Fibroblast of lung (primary cell): ENCODE results near the gene TBCK. TPM values are rescaled to one million over a fixed set of nuclear protein-coding genes. Genes with fewer than 3 reads are reported as not detected.

ENCODE experiments used
- DNase-seq, 2 donors: peaks; one replicate each; pipeline versions ENCODE4 v3.0.0 to v3.0.0-alpha.2; 2010; ENCODE audit warnings: low read depth in 2 of 2
- H2AFZ ChIP-seq: 2 replicates; pipeline ENCODE4 v1.5.1; 2012; ENCODE audit warnings: low read length, control low read depth, inconsistent platforms
- H3K27ac ChIP-seq: 2 replicates; pipeline ENCODE4 v1.5.1; 2011; ENCODE audit warnings: low read length, control low read depth; ENCODE audit not compliant: insufficient read depth
- H3K27me3 ChIP-seq: 2 replicates; pipeline ENCODE4 v1.5.1; 2011; ENCODE audit warnings: mild to moderate bottlenecking, low read length; ENCODE audit not compliant: control insufficient read depth, insufficient read depth
- H3K36me3 ChIP-seq: 2 replicates; pipeline ENCODE4 v1.5.1; 2011; ENCODE audit warnings: low read length; ENCODE audit not compliant: control insufficient read depth, insufficient read depth
- H3K4me1 ChIP-seq: 2 replicates; pipeline ENCODE4 v1.5.1; 2011; ENCODE audit warnings: low read length; ENCODE audit not compliant: control insufficient read depth, insufficient read depth; ENCODE audit errors: extremely low read depth
- H3K4me2 ChIP-seq: 2 replicates; pipeline ENCODE4 v1.5.1; 2011; ENCODE audit warnings: low read length, control low read depth; ENCODE audit not compliant: insufficient read depth; ENCODE audit errors: extremely low read depth
- H3K4me3 ChIP-seq, 4 experiments: fragments of 200-600 bp in 1 of 4; sonication (generic) in 1 of 4; replicated peaks in 1 of 4; 2 replicates each; pipeline ENCODE4 v1.5.1; 2011 to 2016; ENCODE audit warnings: low read length in 4 of 4, low read depth in 3 of 4, mild to moderate bottlenecking in 3 of 4, control low read depth in 2 of 4, inconsistent platforms in 1 of 4, mixed read lengths in 1 of 4; ENCODE audit not compliant: insufficient read depth in 1 of 4; ENCODE audit errors: control extremely low read depth in 1 of 4
- H3K79me2 ChIP-seq: 2 replicates; pipeline ENCODE4 v1.5.1; 2012; ENCODE audit warnings: mild to moderate bottlenecking, low read length, inconsistent platforms; ENCODE audit not compliant: control insufficient read depth, insufficient read depth
- H3K9ac ChIP-seq: 2 replicates; pipeline ENCODE4 v1.5.1; 2011; ENCODE audit warnings: mild to moderate bottlenecking, low read length, control low read depth; ENCODE audit not compliant: insufficient read depth
- H3K9me3 ChIP-seq: 2 replicates; pipeline ENCODE4 v1.5.1; 2012; ENCODE audit warnings: low read depth, low read length; ENCODE audit not compliant: control insufficient read depth, insufficient read depth
- H4K20me1 ChIP-seq: 2 replicates; pipeline ENCODE4 v1.5.1; 2011; ENCODE audit warnings: low read length; ENCODE audit not compliant: control insufficient read depth, insufficient read depth; ENCODE audit errors: extremely low read depth
- CTCF ChIP-seq, 2 donors: IDR thresholded peaks in 1 of 2; conservative IDR thresholded peaks in 1 of 2; 1 replicate in 1 of 2; 2 replicates in 1 of 2; pipeline ENCODE4 v1.5.1; 2011 to 2012; ENCODE audit warnings: low read length in 2 of 2, control low read depth in 1 of 2, inconsistent platforms in 1 of 2, low read depth in 1 of 2, mild to moderate bottlenecking in 1 of 2
- EZH2 ChIP-seq: IDR thresholded peaks from 2 replicates; pipeline ENCODE4 v1.5.1; 2012; ENCODE audit warnings: low read length, control low read depth, mild to moderate bottlenecking; ENCODE audit errors: missing control alignments
- polyA plus RNA-seq, 2 donors: library from polyadenylated mRNA; depleted of rRNA in 1 of 2; stranded (reverse) in 1 of 2; unstranded in 1 of 2; fragments of >200 nt; gene quantifications; 2 replicates each; pipeline ENCODE4 v1.2.1, GENCODE V29; 2011 to 2012; ENCODE audit warnings: missing spikeins in 1 of 2
- total RNA-seq: library from RNA; depleted of rRNA; stranded (reverse); fragments of >200 nt; gene quantifications from 2 replicates; pipeline ENCODE4 v1.2.1, GENCODE V29; 2014

Gene TBCK
- total and polyA plus RNA-seq, 2 donors (not counting 1 experiment from before 2014, with no cell fraction given) = 29.0 to 69.9 TPM

- no peaks in the 10 kb centered on the region for H4K20me1 ChIP-seq
- H3K9ac ChIP-seq = no peak overlapping the region
- no peaks in the 10 kb centered on the region for H3K4me1 ChIP-seq
- DNase-seq = no peak
- no peak overlapping the region for H3K4me3 ChIP-seq
- no peaks in the 10 kb centered on the region for H3K9me3 ChIP-seq
- TF ChIP-seq EZH2 = no peak
- TF ChIP-seq CTCF (conservative IDR thresholded peaks at IDR 0.05 in 1 of 2, IDR thresholded peaks at IDR 0.05 in 1 of 2; ENCODE audit: low read depth in 1 of 2, low read length in 2 of 2) = no peak
- H3K27me3 ChIP-seq = no peaks in the 10 kb centered on the region
- H3K27ac ChIP-seq = no peak overlapping the region
- H3K79me2 ChIP-seq = no peaks in the 10 kb centered on the region
- H2AFZ ChIP-seq = no peak overlapping the region
- H3K36me3 ChIP-seq = no peaks in the 10 kb centered on the region
- no peak overlapping the region for H3K4me2 ChIP-seq
These were observed 293.6 kb downstream of the TBCK start for GRCh38 chr4:106022454-106022853.

DNA sequence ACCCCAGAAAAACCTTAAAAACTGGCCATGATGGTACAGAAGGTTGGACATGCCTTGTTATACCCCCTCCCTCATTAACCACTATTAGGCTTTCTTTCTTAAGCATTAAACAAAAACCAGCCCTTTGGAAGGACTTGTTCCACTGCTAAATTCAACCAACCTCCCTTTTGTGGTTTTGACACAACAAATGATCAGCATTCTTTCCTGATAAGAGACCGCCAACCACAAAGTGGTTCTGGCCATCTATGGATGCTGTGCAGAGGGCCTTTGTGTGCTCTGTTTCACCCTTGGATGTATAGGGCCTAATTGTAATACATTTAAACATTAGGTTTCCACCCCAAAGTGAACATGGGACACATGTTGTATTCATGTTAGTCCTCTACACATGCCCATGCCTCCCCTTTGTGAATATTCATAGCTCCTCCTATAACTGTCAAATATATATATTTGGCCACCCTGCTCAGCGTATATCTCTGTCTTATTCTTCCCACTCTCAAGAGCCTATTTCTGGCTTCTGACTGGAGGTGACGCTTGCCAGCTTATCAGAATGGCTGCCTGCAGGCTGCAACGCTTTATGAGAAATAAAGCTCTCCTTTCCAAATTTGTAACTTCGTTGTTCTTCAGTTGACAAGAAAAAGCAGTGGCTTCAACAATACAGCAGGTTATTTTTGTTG, 294.1 kb downstream of the TBCK start:
- TF ChIP-seq CTCF (conservative IDR thresholded peaks at IDR 0.05 in 1 of 2, IDR thresholded peaks at IDR 0.05 in 1 of 2; ENCODE audit: low read depth in 1 of 2, low read length in 2 of 2) = no peak
- no peak for TF ChIP-seq EZH2
- Histone ChIP-seq H3K27ac (no peak overlapping the region), H3K4me1 (no peaks in the 10 kb centered on the region), H3K9me3 (no peaks in the 10 kb centered on the region), H3K4me2 (no peak overlapping the region), H3K4me3 (no peak overlapping the region), H3K27me3 (no peaks in the 10 kb centered on the region), H4K20me1 (no peaks in the 10 kb centered on the region), H3K36me3 (no peaks in the 10 kb centered on the region), H3K9ac (no peak overlapping the region), H3K79me2 (no peaks in the 10 kb centered on the region), H2AFZ (no peak overlapping the region)
- DNase-seq = peak in 1 of 2 donors; percentile 75

DNA sequence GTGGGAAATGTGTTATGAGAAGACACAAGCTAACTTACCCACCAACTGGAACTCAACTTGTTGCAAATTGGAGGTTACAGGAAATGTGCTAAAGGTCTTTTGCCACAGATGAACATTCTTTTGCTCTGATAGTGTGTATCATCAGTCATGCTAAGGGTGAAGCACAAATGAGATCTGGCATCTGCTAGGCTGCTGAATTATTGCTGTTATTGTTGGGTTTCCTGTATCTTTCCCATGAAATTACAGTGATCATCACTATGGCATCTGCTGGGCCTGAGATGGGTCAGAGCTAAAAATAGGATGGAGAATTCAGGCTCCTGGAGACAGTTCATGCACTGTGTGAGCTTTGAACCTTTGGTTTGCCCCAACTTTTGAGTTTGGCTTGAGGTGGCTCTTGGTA, 296.2 kb downstream of the TBCK start:
- H3K4me2 ChIP-seq = no peak overlapping the region
- no peaks in the 10 kb centered on the region for H3K79me2 ChIP-seq
- no peaks in the 10 kb centered on the region for H3K36me3 ChIP-seq
- no peaks in the 10 kb centered on the region for H3K9me3 ChIP-seq
- no peak overlapping the region for H3K4me3 ChIP-seq
- no peak overlapping the region for H3K9ac ChIP-seq
- H2AFZ ChIP-seq = no peak overlapping the region
- H3K27me3 ChIP-seq = no peaks in the 10 kb centered on the region
- no peak overlapping the region for H3K27ac ChIP-seq
- DNase-seq = peak in 1 of 2 donors; percentile 66
- no peak for TF ChIP-seq EZH2
- TF ChIP-seq CTCF (conservative IDR thresholded peaks at IDR 0.05 in 1 of 2, IDR thresholded peaks at IDR 0.05 in 1 of 2; ENCODE audit: low read depth in 1 of 2, low read length in 2 of 2) = no peak
- no peaks in the 10 kb centered on the region for H4K20me1 ChIP-seq
- no peaks in the 10 kb centered on the region for H3K4me1 ChIP-seq
